Stimulated activated CD8-positive, alpha-beta memory T cell treated with anti-CD3 and anti-CD28 coated beads, Interleukin-12 subunit alpha, Interleukin-12 subunit beta, amount 100 ng/mL, for 4 hours (primary cell): ENCODE results near the gene PLXNA4.
A peak's percentile ranks its signal among the peaks of the same experiment; 100 is the strongest.

Source experiments
- DNase-seq: peaks from one replicate; pipeline ENCODE4 v3.0.0-alpha.2; 2020; ENCODE audit warnings: low read depth

PLXNA4 gene

GRCh38 chr7:132435016-132435990, 141.0 kb downstream of the PLXNA4 start:
- DNase-seq, result no peak

DNA sequence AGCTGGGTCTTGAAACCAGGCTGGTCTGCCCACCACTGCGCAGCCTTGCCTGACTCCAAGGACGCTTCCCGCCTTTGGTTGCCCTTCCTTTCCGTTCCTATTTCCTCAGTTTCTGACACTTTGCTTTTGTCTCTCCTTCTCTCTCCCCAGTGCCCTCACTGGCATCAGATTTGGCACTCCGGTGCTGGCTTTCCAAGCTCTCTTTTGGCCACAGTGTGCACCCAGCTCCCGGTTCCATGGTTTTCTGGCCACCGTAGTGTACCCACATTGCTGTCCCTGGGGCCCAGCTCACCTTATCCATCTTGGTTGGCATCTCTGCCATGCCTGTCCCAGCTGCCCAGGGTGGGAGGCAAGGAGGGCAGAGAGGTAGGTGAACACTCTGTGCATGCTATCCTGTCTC, 142.2 kb downstream of the PLXNA4 start:
- no peak for DNase-seq

- DNase-seq, result no peak
Measured at GRCh38 chr7:132433301-132433700, 143.0 kb downstream of the PLXNA4 start.

- DNase-seq, result peak; percentile 37
Measured at GRCh38 chr7:132430861-132431822, 145.1 kb downstream of the PLXNA4 start.

- DNase-seq, result no peak
Measured at GRCh38 chr7:132430041-132430855, 146.0 kb downstream of the PLXNA4 start.

DNA sequence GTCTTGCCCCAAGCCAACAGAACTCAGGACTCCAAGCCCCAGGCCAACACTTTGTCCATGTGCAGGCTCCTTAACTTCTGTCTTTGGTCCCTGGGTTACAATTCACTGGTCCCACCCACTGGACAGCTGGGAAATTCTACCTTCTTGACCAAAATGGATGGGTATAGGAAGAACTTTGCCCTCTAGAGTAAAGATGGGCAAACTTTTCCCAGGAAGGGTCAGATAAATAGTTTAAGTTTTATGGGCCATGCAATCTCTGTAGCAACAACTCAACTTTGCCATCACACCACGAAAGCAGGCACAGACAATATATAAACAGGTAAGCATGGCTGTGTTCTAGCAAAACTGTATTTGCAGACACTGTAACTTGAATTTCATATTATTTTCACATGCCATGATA, 147.1 kb downstream of the PLXNA4 start:
- no peak for DNase-seq

- no peak for DNase-seq
Measured at GRCh38 chr7:132428247-132428919, 147.9 kb downstream of the PLXNA4 start.

GRCh38 chr7:132425942-132426341, 150.3 kb downstream of the PLXNA4 start:
- DNase-seq, result no peak

DNA sequence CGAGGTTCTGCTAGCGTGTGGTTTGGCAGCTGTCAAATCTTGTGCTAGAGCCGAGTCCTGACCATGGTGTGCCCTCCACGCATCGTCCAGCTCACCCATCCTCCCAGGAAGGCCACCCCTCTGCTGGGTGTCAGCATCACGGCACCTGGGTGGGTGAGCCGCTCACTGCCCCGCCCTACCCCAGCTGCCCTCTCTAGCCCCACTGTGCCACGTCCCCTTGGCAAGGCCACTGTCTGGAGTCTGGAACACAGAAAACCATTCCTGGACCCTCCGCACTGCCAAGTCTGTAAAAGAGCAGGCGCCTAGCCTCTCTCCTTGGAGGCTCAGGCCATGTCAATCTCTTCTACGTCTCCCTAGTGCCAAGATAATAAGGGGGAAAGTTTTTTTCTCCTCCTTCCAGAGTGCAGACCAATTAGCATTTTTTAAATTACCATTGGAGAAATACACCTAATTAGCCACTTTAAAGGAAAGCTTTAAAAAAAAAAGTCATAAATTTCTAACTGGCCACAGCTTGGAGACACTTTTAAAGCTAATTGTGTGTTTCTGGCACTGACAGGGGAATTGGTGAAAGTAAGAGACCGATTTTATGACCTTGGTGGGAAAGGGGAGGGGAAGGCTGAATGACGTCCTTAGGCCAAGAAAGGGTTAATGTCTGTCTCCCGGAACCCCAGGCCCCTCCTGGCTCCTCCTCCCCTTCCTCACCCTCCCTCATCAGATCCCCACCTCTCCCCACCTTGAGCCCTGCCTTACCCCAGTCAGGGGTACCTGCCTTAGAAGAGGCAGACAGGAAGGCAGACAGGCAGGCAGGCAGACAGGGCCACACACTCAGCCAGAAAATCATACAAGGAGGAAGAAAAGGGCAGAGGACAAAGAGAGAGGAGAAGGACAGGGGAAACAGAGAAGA, 151.2 kb downstream of the PLXNA4 start:
- no peak for DNase-seq

- DNase-seq, result no peak
Measured at GRCh38 chr7:132424277-132424676, 152.0 kb downstream of the PLXNA4 start.

GRCh38 chr7:132423594-132424200, 152.6 kb downstream of the PLXNA4 start:
- DNase-seq, result no peak

DNA sequence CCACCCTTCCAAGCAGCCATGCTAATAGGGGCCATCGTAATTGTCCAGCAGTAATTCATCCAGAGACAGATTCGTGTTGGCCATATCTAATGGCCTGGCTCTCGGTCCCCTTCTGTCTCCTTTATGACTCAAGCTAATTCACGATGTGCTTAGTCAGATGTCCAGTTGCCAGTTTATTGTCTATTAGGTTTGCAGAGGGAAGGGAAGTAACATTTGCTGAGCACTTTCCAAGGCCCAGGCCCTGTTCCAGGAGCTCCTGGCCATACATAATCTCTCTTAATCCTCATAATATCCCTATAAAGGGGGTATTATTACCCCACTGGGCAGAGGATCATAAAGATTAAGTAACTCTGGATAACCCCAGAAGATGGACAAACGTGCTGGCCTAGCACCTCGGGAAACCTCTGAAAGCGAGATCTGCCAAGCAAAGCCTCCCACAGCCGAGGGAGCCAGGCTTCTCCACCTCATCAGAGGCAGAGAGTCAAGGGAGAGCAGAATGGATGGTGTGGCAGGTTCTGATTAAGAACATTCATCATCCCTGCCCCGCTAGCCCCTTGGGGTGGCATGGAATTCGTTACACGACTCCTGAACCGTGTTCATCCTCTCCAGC, 153.7 kb downstream of the PLXNA4 start:
- DNase-seq, result no peak

DNA sequence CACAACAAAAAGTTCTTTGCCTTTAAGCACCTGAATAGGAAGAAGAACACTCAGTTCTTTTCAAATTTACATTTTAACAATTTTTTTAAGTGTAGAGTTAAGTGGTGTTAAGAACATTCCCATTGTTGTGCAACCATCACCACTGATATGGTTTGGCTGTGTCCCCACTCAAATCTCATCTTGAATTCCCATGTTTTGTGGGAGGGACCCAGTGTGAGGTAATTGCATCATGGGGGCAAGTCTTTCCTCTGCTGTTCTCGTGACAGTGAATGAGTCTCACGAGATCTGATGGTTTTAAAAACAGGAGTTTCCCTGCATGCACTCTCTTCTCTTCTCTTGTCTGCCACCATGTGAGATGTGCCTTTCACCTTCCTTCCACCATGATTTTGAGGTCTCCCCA, 155.7 kb downstream of the PLXNA4 start:
- DNase-seq, result no peak

DNA sequence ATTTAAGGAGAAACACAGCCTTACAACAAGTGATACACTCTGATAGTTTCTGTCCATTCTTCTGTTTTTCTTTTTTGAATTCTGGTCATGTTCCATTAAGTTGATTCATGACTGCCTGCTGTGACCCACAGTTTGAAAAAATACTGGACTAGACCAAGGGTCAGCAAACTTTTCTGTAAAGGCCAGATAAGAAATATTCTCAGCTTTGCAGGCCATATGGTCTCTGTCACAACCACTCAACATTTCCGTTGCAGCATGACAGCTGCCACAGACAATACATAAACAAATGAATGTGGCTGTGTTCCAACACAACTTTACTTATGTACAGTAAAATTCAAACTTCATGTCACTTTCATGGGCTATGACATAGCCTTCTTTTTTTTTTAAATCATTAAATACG, 156.7 kb downstream of the PLXNA4 start:
- no peak for DNase-seq

DNA sequence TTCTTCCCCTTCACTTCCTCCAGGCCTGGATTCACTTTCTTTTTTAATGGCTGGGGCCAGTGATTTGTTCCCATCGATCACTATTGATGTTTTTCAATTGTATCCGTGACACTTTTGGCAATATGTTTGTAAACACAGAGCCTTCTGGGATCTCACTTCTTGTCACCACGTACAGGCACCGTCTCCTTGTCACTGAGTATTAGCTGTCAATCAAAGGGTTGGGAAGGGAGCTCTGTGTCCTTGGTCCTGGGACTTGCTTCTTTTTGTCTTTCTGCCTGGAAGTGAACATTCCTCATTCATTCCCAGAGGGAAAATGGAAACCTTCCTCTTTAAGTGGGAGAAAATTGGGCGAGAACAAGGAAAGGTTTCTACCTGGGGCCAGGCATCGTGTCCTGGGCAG, 157.4 kb downstream of the PLXNA4 start:
- no peak for DNase-seq

DNA sequence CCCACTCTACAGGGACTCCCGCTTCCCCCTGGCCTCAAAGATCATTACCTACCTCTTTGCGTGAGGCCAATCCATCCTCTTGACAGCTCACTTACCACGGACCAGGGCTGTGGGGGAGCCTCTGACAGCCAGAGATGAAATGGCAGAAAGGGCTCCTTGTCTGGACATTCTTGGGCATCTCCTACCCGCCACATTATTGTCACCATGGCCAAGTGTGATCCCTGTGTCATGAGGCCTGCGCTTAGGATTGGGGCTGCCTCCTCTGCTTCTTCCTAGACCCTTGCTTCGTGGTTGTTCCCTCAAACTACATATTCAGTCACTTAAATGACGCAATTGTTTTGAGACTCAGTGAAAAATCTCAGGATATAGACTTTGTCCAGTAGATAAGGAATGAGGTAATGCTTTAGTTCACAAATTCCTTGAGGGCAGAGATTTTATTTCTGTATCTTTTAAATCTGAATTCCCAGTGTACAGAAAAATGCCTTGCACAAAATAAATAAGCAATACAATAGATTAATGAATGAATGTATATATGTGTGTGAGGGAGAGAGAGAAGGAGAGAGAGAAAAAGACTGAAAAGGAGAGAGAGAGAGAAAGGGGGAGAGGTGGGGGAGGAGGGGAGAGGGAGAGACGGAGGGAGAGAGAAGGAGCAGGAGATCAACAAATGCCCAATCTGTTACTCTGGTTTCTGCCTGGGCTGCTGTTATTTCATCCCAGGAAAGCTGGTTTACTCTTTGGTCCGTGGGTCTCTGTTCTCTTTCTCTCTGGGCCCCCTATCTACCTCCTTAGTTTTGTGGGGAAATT, 159.0 kb downstream of the PLXNA4 start:
- DNase-seq, result no peak

GRCh38 chr7:132416395-132416794, 159.9 kb downstream of the PLXNA4 start:
- no peak for DNase-seq

DNA sequence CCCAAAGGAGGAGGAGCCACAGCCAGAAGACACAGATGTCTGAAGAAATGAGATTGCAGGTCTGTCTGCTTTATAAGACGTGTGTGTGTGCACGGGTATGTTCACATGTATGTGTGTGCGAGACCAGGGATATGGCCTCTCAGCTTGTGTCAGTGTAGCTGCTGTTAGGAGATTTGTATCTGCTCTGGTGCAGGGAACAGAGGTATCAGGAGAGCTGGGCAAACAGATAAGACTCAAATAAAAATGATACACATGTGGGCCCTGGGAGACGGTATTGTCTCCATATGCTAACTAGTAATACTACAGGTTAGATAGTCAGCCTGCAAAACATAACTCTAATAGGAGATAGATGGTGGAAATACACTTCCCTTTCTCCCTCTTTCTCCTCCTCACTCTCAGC, 161.0 kb downstream of the PLXNA4 start:
- no peak for DNase-seq
